DMS 273 treated with DMSO at 0.1 percent for 48 hours (cell line): ENCODE data around the gene ZFP69B.
A peak's percentile ranks its signal among the peaks of the same experiment; 100 is the strongest.
"Not testable (repeated sequence)": the region's sequence is repeated elsewhere in the genome, so short reads cannot be mapped to it uniquely, and the experiment has no call there.

Experiments
- DNase-seq: peaks from one replicate; lab custom pipeline; 2025; lab: John Stamatoyannopoulos, UW

ZFP69B gene

GRCh38 chr1:40435876-40436275 is 14.4 kb upstream of the ZFP69B start:
- DNase-seq = no peak

- DNase-seq = peak; percentile 90
Measured at GRCh38 chr1:40438391-40439015, 11.8 kb upstream of the ZFP69B start.

- no peak for DNase-seq
Measured at GRCh38 chr1:40439247-40439646, 11.0 kb upstream of the ZFP69B start.

GRCh38 chr1:40450495-40451237 is 390 bp downstream of the ZFP69B start:
- peak; percentile 100 for DNase-seq

GRCh38 chr1:40451238-40451585 is 936 bp downstream of the ZFP69B start:
- DNase-seq = no peak

- DNase-seq = no peak
Measured at GRCh38 chr1:40454873-40455272, 4.6 kb downstream of the ZFP69B start.

- peak; percentile 95 for DNase-seq
Measured at GRCh38 chr1:40462956-40463590, 12.8 kb downstream of the ZFP69B start.

- DNase-seq = no peak
Measured at GRCh38 chr1:40469327-40469726, 19.1 kb downstream of the ZFP69B start.

- DNase-seq = no peak
Measured at GRCh38 chr1:40475268-40475667, 25.0 kb downstream of the ZFP69B start.

GRCh38 chr1:40476924-40477677 is 26.8 kb downstream of the ZFP69B start, which contains the start of gene ZFP69:
ZFP69 (plus strand) TSS chr1:40477290; CDS start chr1:40479362, 2,072 bp downstream.
- DNase-seq = peak; percentile 99

- DNase-seq = peak; percentile 98
Measured at GRCh38 chr1:40477678-40478053, 27.4 kb downstream of the ZFP69B start.

- DNase-seq = no peak
Measured at GRCh38 chr1:40478276-40478675, 28.0 kb downstream of the ZFP69B start.

GRCh38 chr1:40479156-40479555 is 28.9 kb downstream of the ZFP69B start:
- no peak for DNase-seq

- no peak for DNase-seq
Measured at GRCh38 chr1:40495315-40495903, 45.1 kb downstream of the ZFP69B start.

GRCh38 chr1:40502651-40503050 is 52.4 kb downstream of the ZFP69B start:
- not testable (repeated sequence) for DNase-seq

GRCh38 chr1:40507973-40508372 is 57.7 kb downstream of the ZFP69B start:
- DNase-seq = no peak

- peak; percentile 100 for DNase-seq
Measured at GRCh38 chr1:40508375-40509341, 58.4 kb downstream of the ZFP69B start, which contains the start of gene EXO5. EXO5 (plus strand) TSS chr1:40508767; CDS start chr1:40514545, 5,778 bp downstream.
